ENCODE measurements around the gene MAN1A1. TPM values are rescaled to one million over a fixed set of nuclear protein-coding genes. Genes with fewer than 3 reads are reported as not detected.

The MAN1A1 gene
- total RNA-seq, 1 experiment from 2014 or later: 19.0 TPM

DNA sequence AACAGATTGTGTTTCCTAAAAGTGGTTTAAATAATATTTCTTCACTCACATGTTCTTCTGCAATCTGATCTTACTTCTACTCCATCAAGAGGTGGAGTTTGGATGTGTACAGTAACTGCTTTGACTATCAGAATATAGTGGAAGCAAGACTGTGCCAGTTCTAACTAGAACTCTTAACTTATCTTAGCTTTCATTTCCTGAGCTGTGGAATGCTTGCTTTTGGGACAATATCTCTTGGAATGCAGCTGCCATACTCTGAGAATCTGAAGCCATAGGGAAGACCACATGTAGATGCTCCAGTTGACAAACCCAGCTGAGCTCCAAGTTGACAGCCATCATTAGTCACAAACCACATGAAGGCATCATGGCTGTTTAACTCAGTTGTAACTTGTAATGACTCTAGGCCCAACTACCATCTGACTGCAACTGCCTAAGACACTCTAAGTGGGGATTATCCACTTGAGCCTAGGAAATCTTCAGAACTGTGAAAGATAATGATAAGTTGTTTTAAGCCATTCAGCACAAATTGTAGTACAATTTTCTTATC lies 40.8 kb upstream of the MAN1A1 start:
- H3F3A ChIP-seq (ENCODE audit: low read length, unreplicated experiment): no peaks in the 10 kb centered on the region
- ATAC-seq: no peak
- H3K9me3 ChIP-seq (ENCODE audit: low read length): no peaks in the 10 kb centered on the region
- no peak for DNase-seq
- CTCF ChIA-PET: no interaction called here
- no peak overlapping the region for H3K4me3 ChIP-seq (ENCODE audit: low read length)
- H3K9me2 ChIP-seq (replicated peaks; ENCODE audit: low read length): no peaks in the 10 kb centered on the region
- H3K27me3 ChIP-seq (ENCODE audit: low read length): no peaks in the 10 kb centered on the region
- BruUV-seq (replicated peaks): no TSS peak
- no peaks in the 10 kb centered on the region for H3K36me3 ChIP-seq (ENCODE audit: low read depth, low read length)
- no peaks in the 10 kb centered on the region for H3K79me2 ChIP-seq (ENCODE audit: low read length)
- no peaks in the 10 kb centered on the region for H3K4me1 ChIP-seq (ENCODE audit: insufficient read depth, low read length)
- TF ChIP-seq EZH2 (IDR thresholded peaks at IDR 0.05; ENCODE audit: low read length, unreplicated experiment) (no peak), EZH2phosphoT487 (IDR thresholded peaks at IDR 0.05; ENCODE audit: borderline replicate concordance, low read length) (no peak)
- TF ChIP-seq, protein P1, sequence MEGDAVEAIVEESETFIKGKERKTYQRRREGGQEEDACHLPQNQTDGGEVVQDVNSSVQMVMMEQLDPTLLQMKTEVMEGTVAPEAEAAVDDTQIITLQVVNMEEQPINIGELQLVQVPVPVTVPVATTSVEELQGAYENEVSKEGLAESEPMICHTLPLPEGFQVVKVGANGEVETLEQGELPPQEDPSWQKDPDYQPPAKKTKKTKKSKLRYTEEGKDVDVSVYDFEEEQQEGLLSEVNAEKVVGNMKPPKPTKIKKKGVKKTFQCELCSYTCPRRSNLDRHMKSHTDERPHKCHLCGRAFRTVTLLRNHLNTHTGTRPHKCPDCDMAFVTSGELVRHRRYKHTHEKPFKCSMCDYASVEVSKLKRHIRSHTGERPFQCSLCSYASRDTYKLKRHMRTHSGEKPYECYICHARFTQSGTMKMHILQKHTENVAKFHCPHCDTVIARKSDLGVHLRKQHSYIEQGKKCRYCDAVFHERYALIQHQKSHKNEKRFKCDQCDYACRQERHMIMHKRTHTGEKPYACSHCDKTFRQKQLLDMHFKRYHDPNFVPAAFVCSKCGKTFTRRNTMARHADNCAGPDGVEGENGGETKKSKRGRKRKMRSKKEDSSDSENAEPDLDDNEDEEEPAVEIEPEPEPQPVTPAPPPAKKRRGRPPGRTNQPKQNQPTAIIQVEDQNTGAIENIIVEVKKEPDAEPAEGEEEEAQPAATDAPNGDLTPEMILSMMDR (conservative IDR thresholded peaks at IDR 0.05; ENCODE audit: low read depth, low read length): no peak
- H2AFZ ChIP-seq (ENCODE audit: low read length): no peak overlapping the region
- H4K20me1 ChIP-seq (ENCODE audit: low read length): no peaks in the 10 kb centered on the region
- POLR2A ChIA-PET (ENCODE audit: unreplicated experiment): no interaction called here
- H3K27ac ChIP-seq (ENCODE audit: low read length): no peak overlapping the region
- no peak overlapping the region for H3K4me2 ChIP-seq (ENCODE audit: low read length)
- H3K9ac ChIP-seq (ENCODE audit: low read length): no peak overlapping the region
- intact Hi-C loops (cut with micrococcal nuclease): no loop called here

DNA sequence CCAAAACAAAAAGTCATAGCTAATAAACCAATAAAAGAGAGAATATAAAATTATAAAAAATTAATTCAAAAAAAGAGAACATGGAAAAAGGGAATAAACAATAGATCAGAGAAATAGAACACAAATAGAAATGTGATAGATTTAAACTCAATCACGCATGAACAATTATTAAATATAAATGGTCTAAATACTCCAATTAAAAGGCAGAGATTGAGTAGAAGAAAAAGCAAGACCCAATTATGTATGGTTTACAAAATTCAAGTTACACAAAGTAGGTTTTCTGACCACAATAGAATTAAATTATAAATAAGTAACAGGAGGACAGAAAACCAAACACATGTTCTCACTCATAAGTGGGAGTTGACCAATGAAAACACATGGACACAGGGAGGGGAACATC lies 36.4 kb upstream of the MAN1A1 start:
- Histone ChIP-seq H3K4me3 (ENCODE audit: low read length) (no peak overlapping the region), H3K9ac (ENCODE audit: low read length) (no peak overlapping the region), H3K9me2 (replicated peaks; ENCODE audit: low read length) (no peaks in the 10 kb centered on the region), H2AFZ (ENCODE audit: low read length) (no peak overlapping the region), H4K20me1 (ENCODE audit: low read length) (no peaks in the 10 kb centered on the region), H3K27me3 (ENCODE audit: low read length) (no peaks in the 10 kb centered on the region), H3K36me3 (ENCODE audit: low read depth, low read length) (no peaks in the 10 kb centered on the region), H3K4me1 (ENCODE audit: insufficient read depth, low read length) (no peaks in the 10 kb centered on the region), H3K9me3 (ENCODE audit: low read length) (no peaks in the 10 kb centered on the region), H3F3A (ENCODE audit: low read length, unreplicated experiment) (no peaks in the 10 kb centered on the region), H3K79me2 (ENCODE audit: low read length) (no peaks in the 10 kb centered on the region), H3K27ac (ENCODE audit: low read length) (no peak overlapping the region), H3K4me2 (ENCODE audit: low read length) (no peak overlapping the region)
- no TSS peak for BruUV-seq (replicated peaks)
- intact Hi-C loops (cut with micrococcal nuclease): no loop called here
- no peak for DNase-seq
- ChIA-PET CTCF (no interaction called here), POLR2A (ENCODE audit: unreplicated experiment) (no interaction called here)
- no peak for ATAC-seq
- TF ChIP-seq, protein P1 (conservative IDR thresholded peaks at IDR 0.05; ENCODE audit: low read depth, low read length): no peak
- TF ChIP-seq EZH2 (IDR thresholded peaks at IDR 0.05; ENCODE audit: low read length, unreplicated experiment): no peak
- no peak for TF ChIP-seq EZH2phosphoT487 (IDR thresholded peaks at IDR 0.05; ENCODE audit: borderline replicate concordance, low read length)

DNA sequence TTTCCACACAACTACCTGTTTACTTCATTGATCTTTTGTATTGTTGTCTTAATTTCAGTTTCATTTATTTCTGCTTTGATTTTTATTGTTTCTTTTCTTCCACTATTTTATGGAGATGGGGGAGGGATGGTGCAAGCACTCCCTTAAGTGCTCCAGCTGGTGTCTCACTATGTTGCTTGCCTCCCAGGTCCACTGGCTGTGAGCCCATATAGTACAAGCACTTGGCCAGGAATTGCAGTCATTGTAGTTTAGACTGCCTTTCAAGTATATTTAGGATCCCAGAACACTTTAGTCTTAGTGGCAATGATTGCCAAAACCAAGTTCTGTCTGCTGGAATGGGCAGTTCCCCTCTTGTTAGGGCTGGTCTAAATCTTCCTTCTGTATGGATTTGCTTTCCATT lies 34.9 kb upstream of the MAN1A1 start:
- ChIA-PET POLR2A (ENCODE audit: unreplicated experiment) (no interaction called here), CTCF (no interaction called here)
- no peak overlapping the region for H3K27ac ChIP-seq (ENCODE audit: low read length)
- H2AFZ ChIP-seq (ENCODE audit: low read length): no peak overlapping the region
- DNase-seq: no peak
- H3K79me2 ChIP-seq (ENCODE audit: low read length): no peaks in the 10 kb centered on the region
- H3K9me3 ChIP-seq (ENCODE audit: low read length): no peaks in the 10 kb centered on the region
- H3K9me2 ChIP-seq (replicated peaks; ENCODE audit: low read length): no peaks in the 10 kb centered on the region
- no peak overlapping the region for H3K9ac ChIP-seq (ENCODE audit: low read length)
- H4K20me1 ChIP-seq (ENCODE audit: low read length): no peaks in the 10 kb centered on the region
- H3K36me3 ChIP-seq (ENCODE audit: low read depth, low read length): no peaks in the 10 kb centered on the region
- BruUV-seq (replicated peaks): no TSS peak
- TF ChIP-seq EZH2 (IDR thresholded peaks at IDR 0.05; ENCODE audit: low read length, unreplicated experiment) (no peak), EZH2phosphoT487 (IDR thresholded peaks at IDR 0.05; ENCODE audit: borderline replicate concordance, low read length) (no peak)
- TF ChIP-seq, protein P1 (conservative IDR thresholded peaks at IDR 0.05; ENCODE audit: low read depth, low read length): no peak
- intact Hi-C loops (cut with micrococcal nuclease): no loop called here
- H3K27me3 ChIP-seq (ENCODE audit: low read length): no peaks in the 10 kb centered on the region
- ATAC-seq: no peak
- no peaks in the 10 kb centered on the region for H3K4me1 ChIP-seq (ENCODE audit: insufficient read depth, low read length)
- H3K4me3 ChIP-seq (ENCODE audit: low read length): no peak overlapping the region
- no peaks in the 10 kb centered on the region for H3F3A ChIP-seq (ENCODE audit: low read length, unreplicated experiment)
- H3K4me2 ChIP-seq (ENCODE audit: low read length): no peak overlapping the region

Data from PC-3 (cell line).